ENCODE measurements around the gene GPR108. TPM values are rescaled to one million over a fixed set of nuclear protein-coding genes. Genes with fewer than 3 reads are reported as not detected.

Gene GPR108
- total RNA-seq, 2 donors from 2014 or later = 130 to 162 TPM

Other genes with a start within 250 kb of the GPR108 start
- 10 to 100 TPM in 1 of 2 donors, 1 to 10 TPM in 1; 8.7 to 11.9 TPM for gene TUBB4A, start 235.3 kb downstream of the GPR108 start, total RNA-seq
- 1 to 10 TPM; 3.4 to 6.3 TPM for gene TNFSF9, start 206.6 kb downstream of the GPR108 start, total RNA-seq
- gene CD70, start 146.4 kb downstream of the GPR108 start, total RNA-seq = 10 to 100 TPM; 25.0 to 31.5 TPM
- gene TNFSF14, start 67.4 kb downstream of the GPR108 start, total RNA-seq = 10 to 100 TPM; 23.1 to 25.4 TPM
- gene C3, start 16.9 kb downstream of the GPR108 start, total RNA-seq = 1 to 10 TPM; 1.8 to 2.5 TPM
- gene TRIP10, start 2.1 kb upstream of the GPR108 start, total RNA-seq = 10 to 100 TPM; 49.0 to 68.4 TPM
- 10 to 100 TPM; 19.9 to 24.5 TPM for gene SH2D3A, start 29.9 kb upstream of the GPR108 start, total RNA-seq
- gene VAV1, start 35.1 kb upstream of the GPR108 start, total RNA-seq = 100 to 1,000 TPM; 111 to 114 TPM
- gene ADGRE1, start 150.0 kb upstream of the GPR108 start, total RNA-seq = 10 to 100 TPM; 14.3 to 15.8 TPM

Data from activated T-cell treated with anti-CD3 and anti-CD28 coated beads, Interleukin-2, amount 50 U/mL, for 72 hours (primary cell).